ENCODE measurements around the gene MESP2.

Gene MESP2

DNA sequence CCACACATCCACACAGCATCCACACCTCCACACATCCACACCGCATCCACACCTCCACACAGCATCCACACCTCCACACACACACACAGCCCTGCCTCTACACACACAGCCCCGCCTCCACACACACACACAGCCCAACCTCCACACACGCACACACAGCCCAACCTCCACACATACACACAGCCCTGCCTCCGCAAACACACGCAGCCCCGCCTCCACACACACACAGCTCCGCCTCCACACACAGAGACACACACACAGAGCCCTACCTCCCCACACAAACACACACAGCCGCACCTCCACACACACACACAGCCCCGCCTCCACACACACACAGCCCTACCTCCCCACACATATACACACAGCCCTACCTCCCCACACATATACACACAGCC is 29.7 kb upstream of the MESP2 start:
- Histone ChIP-seq H3K27me3 (replicated peaks; ENCODE audit: control insufficient read depth, insufficient read depth, low read length, poor library complexity, severe bottlenecking) (no peaks in the 10 kb centered on the region), H3K27ac (ENCODE audit: insufficient read depth, low read length, poor library complexity, severe bottlenecking) (no peak overlapping the region), H3K9me3 (ENCODE audit: control insufficient read depth, low read length) (no peaks in the 10 kb centered on the region), H3K4me1 (ENCODE audit: control insufficient read depth, insufficient read depth, low read length, poor library complexity, severe bottlenecking) (peaks cover 11% of the 10 kb centered on the region), H3K36me3 (ENCODE audit: control insufficient read depth, insufficient read depth, low read length) (no peaks in the 10 kb centered on the region), H3K4me3 (ENCODE audit: insufficient read depth, low read depth, low read length, poor library complexity, severe bottlenecking) (no peak overlapping the region)
- no peak for DNase-seq

DNA sequence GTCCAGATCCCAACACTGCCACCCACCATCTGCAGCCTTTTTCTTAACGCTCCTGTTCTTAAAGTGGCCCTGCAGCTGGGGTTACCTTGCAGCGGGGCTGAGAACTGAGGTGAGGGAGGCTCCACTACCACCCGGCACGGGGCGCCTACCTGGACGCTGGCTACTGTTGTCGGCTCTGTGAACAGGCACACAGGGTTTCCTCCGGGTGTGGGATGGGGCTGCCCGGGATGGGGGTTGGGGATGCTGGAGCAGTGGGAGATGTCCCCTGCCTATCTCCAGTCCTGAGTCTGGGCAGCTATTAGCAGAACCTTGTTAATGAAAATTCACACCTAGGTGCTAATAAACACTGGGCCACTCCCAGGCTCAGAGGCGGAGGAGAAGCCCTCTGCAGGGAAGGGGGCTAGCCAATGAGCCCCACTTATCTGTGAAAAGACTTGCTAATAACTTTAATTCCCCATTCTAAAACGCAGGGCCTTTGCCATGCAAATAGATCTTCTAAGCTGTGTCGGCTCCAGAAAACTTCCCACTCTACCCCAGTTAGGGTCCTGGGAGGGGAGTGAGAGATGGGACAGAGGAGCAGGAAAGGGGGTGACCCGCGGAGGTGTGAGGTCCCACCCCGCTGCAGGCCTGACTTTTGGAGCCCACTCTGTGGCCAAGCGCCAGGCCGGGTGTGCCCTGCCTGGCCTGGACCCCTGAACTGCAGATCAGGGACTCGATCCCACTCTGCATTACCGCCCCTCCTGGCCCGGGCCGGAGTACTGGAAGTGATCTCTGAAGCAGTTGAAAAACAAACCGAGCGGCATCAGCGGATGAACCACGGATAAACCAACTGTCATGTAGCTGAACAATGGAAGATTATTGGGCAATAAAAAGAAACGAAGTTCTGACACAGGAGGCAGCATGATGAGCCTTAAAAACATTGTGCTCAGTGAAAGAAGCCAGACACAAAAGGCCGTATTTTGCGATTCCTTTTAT is 28.1 kb upstream of the MESP2 start:
- H3K27ac ChIP-seq (ENCODE audit: insufficient read depth, low read length, poor library complexity, severe bottlenecking) = no peak overlapping the region
- no peaks in the 10 kb centered on the region for H3K9me3 ChIP-seq (ENCODE audit: control insufficient read depth, low read length)
- no peak for DNase-seq
- no peaks in the 10 kb centered on the region for H3K27me3 ChIP-seq (replicated peaks; ENCODE audit: control insufficient read depth, insufficient read depth, low read length, poor library complexity, severe bottlenecking)
- H3K36me3 ChIP-seq (ENCODE audit: control insufficient read depth, insufficient read depth, low read length) = no peaks in the 10 kb centered on the region
- H3K4me3 ChIP-seq (ENCODE audit: insufficient read depth, low read depth, low read length, poor library complexity, severe bottlenecking) = no peak overlapping the region
- peaks cover 13% of the 10 kb centered on the region for H3K4me1 ChIP-seq (ENCODE audit: control insufficient read depth, insufficient read depth, low read length, poor library complexity, severe bottlenecking)

GRCh38 chr15:89749054-89749453 is 27.1 kb upstream of the MESP2 start:
- no peaks in the 10 kb centered on the region for H3K9me3 ChIP-seq (ENCODE audit: control insufficient read depth, low read length)
- no peak overlapping the region for H3K27ac ChIP-seq (ENCODE audit: insufficient read depth, low read length, poor library complexity, severe bottlenecking)
- peaks cover 13% of the 10 kb centered on the region for H3K4me1 ChIP-seq (ENCODE audit: control insufficient read depth, insufficient read depth, low read length, poor library complexity, severe bottlenecking)
- H3K36me3 ChIP-seq (ENCODE audit: control insufficient read depth, insufficient read depth, low read length) = no peaks in the 10 kb centered on the region
- no peaks in the 10 kb centered on the region for H3K27me3 ChIP-seq (replicated peaks; ENCODE audit: control insufficient read depth, insufficient read depth, low read length, poor library complexity, severe bottlenecking)
- no peak overlapping the region for H3K4me3 ChIP-seq (ENCODE audit: insufficient read depth, low read depth, low read length, poor library complexity, severe bottlenecking)
- DNase-seq = no peak

- H3K27me3 ChIP-seq (replicated peaks; ENCODE audit: control insufficient read depth, insufficient read depth, low read length, poor library complexity, severe bottlenecking) = no peaks in the 10 kb centered on the region
- peaks cover 13% of the 10 kb centered on the region for H3K4me1 ChIP-seq (ENCODE audit: control insufficient read depth, insufficient read depth, low read length, poor library complexity, severe bottlenecking)
- no peak for DNase-seq
- no peak overlapping the region for H3K4me3 ChIP-seq (ENCODE audit: insufficient read depth, low read depth, low read length, poor library complexity, severe bottlenecking)
- no peaks in the 10 kb centered on the region for H3K9me3 ChIP-seq (ENCODE audit: control insufficient read depth, low read length)
- no peaks in the 10 kb centered on the region for H3K36me3 ChIP-seq (ENCODE audit: control insufficient read depth, insufficient read depth, low read length)
- no peak overlapping the region for H3K27ac ChIP-seq (ENCODE audit: insufficient read depth, low read length, poor library complexity, severe bottlenecking)
These were observed 26.6 kb upstream of the MESP2 start for GRCh38 chr15:89749526-89749925.

DNA sequence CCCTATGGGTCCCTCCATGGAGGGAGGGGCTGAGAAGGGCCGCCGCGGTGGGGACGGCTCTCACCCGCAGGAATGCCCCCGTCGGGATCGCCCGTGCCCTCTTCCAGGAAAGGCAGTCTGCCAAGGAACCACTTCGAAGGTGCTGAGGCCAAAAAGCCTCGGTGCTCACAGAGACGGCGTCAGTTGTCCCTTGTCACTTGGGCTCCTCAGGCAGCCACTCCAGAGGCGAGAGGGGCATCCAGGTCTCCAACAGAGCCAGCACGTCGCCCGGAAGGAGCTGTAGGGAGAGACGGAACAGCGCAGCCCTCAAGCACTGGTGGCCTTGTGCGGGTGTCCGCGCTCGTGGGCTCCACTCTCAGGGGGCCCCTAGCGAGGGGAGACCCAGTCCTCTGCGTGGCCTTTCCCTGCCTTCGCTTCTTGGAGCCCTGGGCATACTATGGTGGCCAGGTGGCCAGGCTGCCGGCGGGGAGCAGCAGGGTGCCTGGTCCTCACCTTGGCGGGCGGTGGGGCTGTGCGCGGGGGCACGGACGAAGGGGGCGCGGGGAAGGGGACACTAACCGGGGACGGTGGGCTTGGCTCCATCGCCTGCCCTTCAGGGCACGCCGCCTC is 26.1 kb upstream of the MESP2 start:
- Histone ChIP-seq H3K27me3 (replicated peaks; ENCODE audit: control insufficient read depth, insufficient read depth, low read length, poor library complexity, severe bottlenecking) (no peaks in the 10 kb centered on the region), H3K4me1 (ENCODE audit: control insufficient read depth, insufficient read depth, low read length, poor library complexity, severe bottlenecking) (peaks cover 13% of the 10 kb centered on the region), H3K36me3 (ENCODE audit: control insufficient read depth, insufficient read depth, low read length) (no peaks in the 10 kb centered on the region), H3K9me3 (ENCODE audit: control insufficient read depth, low read length) (no peaks in the 10 kb centered on the region), H3K4me3 (ENCODE audit: insufficient read depth, low read depth, low read length, poor library complexity, severe bottlenecking) (peak overlapping the region; percentile 71), H3K27ac (ENCODE audit: insufficient read depth, low read length, poor library complexity, severe bottlenecking) (no peak overlapping the region)
- no peak for DNase-seq

DNA sequence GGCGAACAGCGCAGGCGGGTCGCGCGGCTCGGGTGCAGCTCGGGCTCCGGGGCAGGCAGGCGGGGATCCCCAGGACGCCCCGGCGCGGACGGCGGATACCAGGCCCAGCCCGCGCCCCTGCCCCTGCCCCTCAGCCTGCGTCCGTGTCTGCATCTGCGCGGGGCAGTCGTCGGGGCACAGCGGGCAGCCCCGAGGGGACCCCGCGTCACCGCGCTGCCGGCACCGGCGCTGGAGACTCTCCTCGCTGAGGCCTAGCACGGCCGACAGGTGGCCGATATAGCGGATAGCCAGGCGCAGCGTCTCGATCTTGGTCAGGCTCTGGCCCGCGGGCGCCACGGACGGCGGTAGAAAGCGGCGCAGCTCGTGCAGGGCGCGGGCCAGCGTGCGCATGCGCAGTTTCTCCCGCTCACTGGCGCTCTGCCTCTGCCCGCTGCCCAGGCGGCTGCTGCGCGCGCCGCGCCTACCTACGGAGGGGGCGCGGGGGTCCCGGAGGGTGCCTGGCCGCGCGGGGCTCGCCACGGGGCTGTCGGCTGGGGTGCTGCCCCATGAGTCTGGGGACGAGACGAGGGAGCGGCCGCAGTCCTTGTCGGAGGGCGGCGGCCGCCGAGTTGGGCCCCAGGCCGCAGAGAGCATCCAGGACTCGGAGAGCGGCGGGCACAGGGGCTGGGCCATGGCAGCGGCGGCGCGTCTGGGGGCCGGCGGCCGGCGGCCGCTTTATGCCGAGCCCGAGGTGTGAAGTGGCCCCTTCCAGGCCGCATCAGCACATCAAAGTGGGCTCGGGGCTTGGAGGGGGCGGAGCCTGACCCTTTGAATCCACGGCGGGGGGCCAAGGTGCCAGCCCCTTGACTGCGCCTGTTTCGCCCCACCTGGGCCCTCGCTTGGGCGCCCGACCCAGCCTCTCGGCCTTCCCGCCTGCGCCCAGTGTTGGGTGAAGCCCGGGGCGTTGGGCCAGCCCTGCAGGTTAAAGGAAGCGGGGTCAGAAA is 25.3 kb upstream of the MESP2 start, which contains the start of gene MESP1:
MESP1 (minus strand) TSS at position 690 of the 983 bp plus-strand sequence; CDS start at position 672, 18 bp downstream.
- H3K36me3 ChIP-seq (ENCODE audit: control insufficient read depth, insufficient read depth, low read length) = no peaks in the 10 kb centered on the region
- H3K27ac ChIP-seq (ENCODE audit: insufficient read depth, low read length, poor library complexity, severe bottlenecking) = peak within 1 kb of the TSS; percentile 42
- DNase-seq = peak; percentile 69 to 81 (median 78)
- no peaks in the 10 kb centered on the region for H3K9me3 ChIP-seq (ENCODE audit: control insufficient read depth, low read length)
- peak within 1 kb of the TSS; percentile 71 for H3K4me3 ChIP-seq (ENCODE audit: insufficient read depth, low read depth, low read length, poor library complexity, severe bottlenecking)
- H3K27me3 ChIP-seq (replicated peaks; ENCODE audit: control insufficient read depth, insufficient read depth, low read length, poor library complexity, severe bottlenecking) = no peaks in the 10 kb centered on the region
- peaks cover 13% of the 10 kb centered on the region for H3K4me1 ChIP-seq (ENCODE audit: control insufficient read depth, insufficient read depth, low read length, poor library complexity, severe bottlenecking)

DNA sequence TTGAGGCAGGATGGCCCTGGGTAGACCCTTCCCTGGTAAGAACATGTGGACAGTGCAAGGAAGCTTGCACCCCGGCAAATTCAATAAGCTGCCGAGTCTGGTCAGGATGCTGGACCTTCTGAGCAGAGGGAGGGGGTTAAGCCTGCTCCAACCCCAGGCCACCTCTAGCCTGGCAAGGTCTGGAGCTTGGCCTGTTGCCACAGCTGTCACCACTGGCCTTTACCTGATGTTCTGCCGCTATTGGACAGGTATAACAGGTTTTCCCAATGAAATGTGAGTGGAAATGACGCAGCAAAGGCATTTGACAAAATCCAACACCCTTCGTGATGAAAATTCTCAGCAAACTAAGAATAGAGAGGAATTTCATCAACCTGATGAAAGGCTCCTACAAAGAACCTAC is 24.4 kb upstream of the MESP2 start:
- Histone ChIP-seq H3K9me3 (ENCODE audit: control insufficient read depth, low read length) (no peaks in the 10 kb centered on the region), H3K27ac (ENCODE audit: insufficient read depth, low read length, poor library complexity, severe bottlenecking) (no peak overlapping the region), H3K4me1 (ENCODE audit: control insufficient read depth, insufficient read depth, low read length, poor library complexity, severe bottlenecking) (peaks cover 13% of the 10 kb centered on the region), H3K4me3 (ENCODE audit: insufficient read depth, low read depth, low read length, poor library complexity, severe bottlenecking) (no peak overlapping the region), H3K36me3 (ENCODE audit: control insufficient read depth, insufficient read depth, low read length) (no peaks in the 10 kb centered on the region), H3K27me3 (replicated peaks; ENCODE audit: control insufficient read depth, insufficient read depth, low read length, poor library complexity, severe bottlenecking) (no peaks in the 10 kb centered on the region)
- DNase-seq = no peak

DNA sequence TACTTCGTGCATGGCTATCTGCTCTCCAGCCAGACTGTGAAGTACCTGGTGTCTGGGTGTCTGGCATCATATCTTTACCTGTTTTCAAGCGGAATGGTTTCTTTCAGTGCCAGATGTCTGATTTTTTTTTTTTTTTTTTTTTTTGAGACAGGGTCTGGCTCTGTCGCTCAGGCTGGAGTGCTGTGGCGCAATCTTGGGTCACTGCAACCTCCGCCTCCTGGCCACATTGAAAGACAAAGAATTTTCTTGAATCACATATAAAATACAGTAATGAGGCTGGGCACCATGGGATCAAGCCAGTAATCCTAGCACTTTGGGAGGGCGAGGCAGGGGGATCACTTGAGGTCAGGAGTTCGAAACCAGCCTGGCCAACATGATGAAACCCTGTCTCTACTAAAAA is 22.3 kb upstream of the MESP2 start:
- DNase-seq = no peak
- Histone ChIP-seq H3K36me3 (ENCODE audit: control insufficient read depth, insufficient read depth, low read length) (no peaks in the 10 kb centered on the region), H3K27me3 (replicated peaks; ENCODE audit: control insufficient read depth, insufficient read depth, low read length, poor library complexity, severe bottlenecking) (no peaks in the 10 kb centered on the region), H3K9me3 (ENCODE audit: control insufficient read depth, low read length) (no peaks in the 10 kb centered on the region), H3K27ac (ENCODE audit: insufficient read depth, low read length, poor library complexity, severe bottlenecking) (no peak overlapping the region), H3K4me1 (ENCODE audit: control insufficient read depth, insufficient read depth, low read length, poor library complexity, severe bottlenecking) (peaks cover 13% of the 10 kb centered on the region), H3K4me3 (ENCODE audit: insufficient read depth, low read depth, low read length, poor library complexity, severe bottlenecking) (no peak overlapping the region)

- Histone ChIP-seq H3K36me3 (ENCODE audit: control insufficient read depth, insufficient read depth, low read length) (no peaks in the 10 kb centered on the region), H3K27ac (ENCODE audit: insufficient read depth, low read length, poor library complexity, severe bottlenecking) (no peak overlapping the region), H3K4me1 (ENCODE audit: control insufficient read depth, insufficient read depth, low read length, poor library complexity, severe bottlenecking) (peaks cover 13% of the 10 kb centered on the region), H3K27me3 (replicated peaks; ENCODE audit: control insufficient read depth, insufficient read depth, low read length, poor library complexity, severe bottlenecking) (no peaks in the 10 kb centered on the region), H3K9me3 (ENCODE audit: control insufficient read depth, low read length) (no peaks in the 10 kb centered on the region), H3K4me3 (ENCODE audit: insufficient read depth, low read depth, low read length, poor library complexity, severe bottlenecking) (no peak overlapping the region)
- DNase-seq = no peak
These were observed 21.6 kb upstream of the MESP2 start for GRCh38 chr15:89754361-89755154.

Data from effector memory CD4-positive, alpha-beta T cell (primary cell).